Vagina (tissue), 2 donors: ENCODE data around the gene TOR4A.
A peak's percentile ranks its signal among the peaks of the same experiment; 100 is the strongest.

ENCODE experiments used
- POLR2AphosphoS5 ChIP-seq, 2 donors: sonication (generic); formaldehyde crosslinking; IDR thresholded peaks; one replicate each; pipeline ENCODE4 v1.9.0; 2017; ENCODE audit warnings: antibody characterized with exemption in 2 of 2, mild to moderate bottlenecking in 2 of 2, low read depth in 1 of 2; ENCODE audit not compliant: insufficient read depth in 1 of 2
- TF ChIP-seq, protein P1 (sequence below), 3 experiments: fragments of 450-650 bp in 2 of 3; fragments of 200-600 bp in 1 of 3; sonication (generic) in 1 of 3; IDR thresholded peaks; one replicate each; pipeline ENCODE4 v1.5.1; 2017 to 2019; ENCODE audit warnings: antibody characterized with exemption in 3 of 3, mild to moderate bottlenecking in 2 of 3, moderate library complexity in 2 of 3

DNA sequence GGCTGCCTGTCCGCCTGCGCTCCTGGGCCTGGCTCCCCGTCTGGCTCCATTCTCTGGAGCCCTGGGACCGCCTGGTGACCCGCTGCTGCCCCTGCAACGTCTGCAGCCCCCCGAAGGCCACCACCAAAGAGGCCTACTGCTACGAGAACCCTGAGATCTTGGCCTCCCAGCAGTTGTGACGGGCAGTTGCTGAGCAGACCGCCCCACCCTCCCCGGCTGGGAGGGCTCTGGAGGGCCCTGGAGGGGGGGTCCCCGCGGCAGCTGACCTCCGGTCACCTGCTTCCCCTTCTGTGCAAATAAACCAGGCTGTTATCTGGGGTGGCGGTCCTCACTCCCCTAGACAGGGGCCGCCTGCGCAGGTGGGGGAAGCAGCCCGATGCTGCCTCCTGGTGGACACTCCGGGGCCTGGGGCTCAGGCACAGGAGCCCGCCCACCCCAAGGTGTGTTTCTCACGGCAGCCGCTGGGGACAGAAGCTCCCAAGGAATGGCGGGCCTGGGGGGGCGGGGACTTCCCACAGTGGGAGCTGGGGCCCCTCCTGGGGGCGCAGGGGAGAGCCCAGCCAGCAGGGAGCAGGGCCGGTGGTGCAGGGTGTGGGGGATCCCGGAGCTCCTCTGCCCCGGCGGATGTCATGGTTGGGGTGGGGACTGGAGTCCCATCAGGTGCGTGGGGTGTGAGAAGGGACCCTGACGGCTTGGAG lies 41.1 kb upstream of the TOR4A start:
- TF ChIP-seq, protein P1, sequence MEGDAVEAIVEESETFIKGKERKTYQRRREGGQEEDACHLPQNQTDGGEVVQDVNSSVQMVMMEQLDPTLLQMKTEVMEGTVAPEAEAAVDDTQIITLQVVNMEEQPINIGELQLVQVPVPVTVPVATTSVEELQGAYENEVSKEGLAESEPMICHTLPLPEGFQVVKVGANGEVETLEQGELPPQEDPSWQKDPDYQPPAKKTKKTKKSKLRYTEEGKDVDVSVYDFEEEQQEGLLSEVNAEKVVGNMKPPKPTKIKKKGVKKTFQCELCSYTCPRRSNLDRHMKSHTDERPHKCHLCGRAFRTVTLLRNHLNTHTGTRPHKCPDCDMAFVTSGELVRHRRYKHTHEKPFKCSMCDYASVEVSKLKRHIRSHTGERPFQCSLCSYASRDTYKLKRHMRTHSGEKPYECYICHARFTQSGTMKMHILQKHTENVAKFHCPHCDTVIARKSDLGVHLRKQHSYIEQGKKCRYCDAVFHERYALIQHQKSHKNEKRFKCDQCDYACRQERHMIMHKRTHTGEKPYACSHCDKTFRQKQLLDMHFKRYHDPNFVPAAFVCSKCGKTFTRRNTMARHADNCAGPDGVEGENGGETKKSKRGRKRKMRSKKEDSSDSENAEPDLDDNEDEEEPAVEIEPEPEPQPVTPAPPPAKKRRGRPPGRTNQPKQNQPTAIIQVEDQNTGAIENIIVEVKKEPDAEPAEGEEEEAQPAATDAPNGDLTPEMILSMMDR (IDR thresholded peaks at IDR 0.05), result peak; percentile 88 to 98 (median 96)
- TF ChIP-seq POLR2AphosphoS5 (IDR thresholded peaks at IDR 0.05; ENCODE audit: insufficient read depth in 1 of 2, low read depth in 1 of 2), result peak; percentile 40 to 49
